ENCODE data around the gene GNAI1.

- TF ChIP-seq, protein P1, sequence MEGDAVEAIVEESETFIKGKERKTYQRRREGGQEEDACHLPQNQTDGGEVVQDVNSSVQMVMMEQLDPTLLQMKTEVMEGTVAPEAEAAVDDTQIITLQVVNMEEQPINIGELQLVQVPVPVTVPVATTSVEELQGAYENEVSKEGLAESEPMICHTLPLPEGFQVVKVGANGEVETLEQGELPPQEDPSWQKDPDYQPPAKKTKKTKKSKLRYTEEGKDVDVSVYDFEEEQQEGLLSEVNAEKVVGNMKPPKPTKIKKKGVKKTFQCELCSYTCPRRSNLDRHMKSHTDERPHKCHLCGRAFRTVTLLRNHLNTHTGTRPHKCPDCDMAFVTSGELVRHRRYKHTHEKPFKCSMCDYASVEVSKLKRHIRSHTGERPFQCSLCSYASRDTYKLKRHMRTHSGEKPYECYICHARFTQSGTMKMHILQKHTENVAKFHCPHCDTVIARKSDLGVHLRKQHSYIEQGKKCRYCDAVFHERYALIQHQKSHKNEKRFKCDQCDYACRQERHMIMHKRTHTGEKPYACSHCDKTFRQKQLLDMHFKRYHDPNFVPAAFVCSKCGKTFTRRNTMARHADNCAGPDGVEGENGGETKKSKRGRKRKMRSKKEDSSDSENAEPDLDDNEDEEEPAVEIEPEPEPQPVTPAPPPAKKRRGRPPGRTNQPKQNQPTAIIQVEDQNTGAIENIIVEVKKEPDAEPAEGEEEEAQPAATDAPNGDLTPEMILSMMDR (IDR thresholded peaks at IDR 0.05; ENCODE audit: low read length): no peak
- no peak for TF ChIP-seq EZH2phosphoT487 (IDR thresholded peaks at IDR 0.05; ENCODE audit: low read length)
Measured at GRCh38 chr7:80133361-80134114, 1.1 kb upstream of the GNAI1 start.
